B cell (primary cell): ENCODE data around the gene TRRAP. TPM values are rescaled to one million over a fixed set of nuclear protein-coding genes. Genes with fewer than 3 reads are reported as not detected.

Experiments used
- ATAC-seq: fragments of 200-7000 bp; cut with Tn5 transposase; one replicate; pipeline ENCODE4 v1.10.0; 2021; ENCODE audit warnings: low read depth, mild to moderate bottlenecking, moderate number of reproducible peaks, moderate library complexity
- CTCF ChIA-PET: fragments of 350-600 bp; sonication (Branson Sonifier 250); formaldehyde crosslinking; loops from one replicate; lab custom pipeline; 2021; ENCODE audit warnings: antibody characterized with exemption, inconsistent platforms; lab: Charles Lee
- POLR2A ChIA-PET: fragments of 350-600 bp; sonication (Branson Sonifier 250); formaldehyde crosslinking; loops from one replicate; lab custom pipeline; 2021; ENCODE audit warnings: antibody characterized with exemption; lab: Charles Lee
- DNase-seq: peaks from one replicate; pipeline ENCODE4 v3.0.0; 2013
- H2AFZ ChIP-seq: 2 replicates; pipeline ENCODE4 v1.6.1; 2012; ENCODE audit warnings: mild to moderate bottlenecking, low read depth, low read length; ENCODE audit not compliant: insufficient read depth, poor library complexity, severe bottlenecking
- H3K27ac ChIP-seq, 2 donors: 1 replicate in 1 of 2; 2 replicates in 1 of 2; pipeline ENCODE4 v1.5.1; 2012 to 2013; ENCODE audit warnings: low read length in 2 of 2, mild to moderate bottlenecking in 2 of 2, moderate library complexity in 1 of 2
- H3K27me3 ChIP-seq, 4 experiments: fragments of 200-600 bp in 1 of 4; sonication (generic) in 1 of 4; replicated peaks in 1 of 4; 1 replicate in 2 of 4; 2 replicates in 2 of 4; pipeline versions ENCODE4 v1.6.1 to v1.7.0; 2013 to 2016; ENCODE audit warnings: low read length in 3 of 4, mild to moderate bottlenecking in 2 of 4, mixed read lengths in 1 of 4, moderate library complexity in 1 of 4; ENCODE audit not compliant: insufficient read depth in 4 of 4, control insufficient read depth in 3 of 4; ENCODE audit errors: control extremely low read depth in 1 of 4
- H3K36me3 ChIP-seq, 2 experiments: replicated peaks in 1 of 2; 1 replicate in 1 of 2; 2 replicates in 1 of 2; pipeline versions ENCODE4 v1.6.1 to v1.7.1; 2013; ENCODE audit warnings: low read length in 1 of 2; ENCODE audit not compliant: insufficient read depth in 2 of 2, control insufficient read depth in 1 of 2; ENCODE audit errors: control extremely low read depth in 1 of 2, extremely low read depth in 1 of 2
- H3K4me1 ChIP-seq, 2 donors: fragments of 200-600 bp in 1 of 2; sonication (generic) in 1 of 2; 1 replicate in 1 of 2; 2 replicates in 1 of 2; pipeline versions ENCODE4 v1.5.1 to v1.6.1; 2013 to 2017; ENCODE audit warnings: low read length in 2 of 2; ENCODE audit not compliant: control insufficient read depth in 2 of 2, insufficient read depth in 2 of 2
- H3K4me2 ChIP-seq: replicated peaks from 2 replicates; pipeline ENCODE3; 2012; ENCODE audit warnings: mild to moderate bottlenecking, low read depth, low read length; ENCODE audit not compliant: poor library complexity, severe bottlenecking
- H3K4me3 ChIP-seq, 5 experiments: fragments of 200-600 bp in 1 of 5; sonication (generic) in 1 of 5; 1 replicate in 3 of 5; 2 replicates in 2 of 5; pipeline versions ENCODE4 v1.5.1 to v1.7.0; 2011 to 2016; ENCODE audit warnings: low read length in 4 of 5, mild to moderate bottlenecking in 4 of 5, low read depth in 2 of 5, control low read depth in 1 of 5, moderate library complexity in 1 of 5; ENCODE audit not compliant: insufficient read depth in 1 of 5; ENCODE audit errors: control extremely low read depth in 1 of 5, extremely low read depth in 1 of 5
- H3K79me2 ChIP-seq: fragments of 200-600 bp; sonication (generic); one replicate; pipeline ENCODE4 v1.6.0; 2016; ENCODE audit warnings: low read length; ENCODE audit not compliant: control insufficient read depth, insufficient read depth
- H3K9ac ChIP-seq: fragments of 200-600 bp; sonication (generic); 2 replicates; pipeline ENCODE4 v1.6.1; 2017; ENCODE audit warnings: mild to moderate bottlenecking, low read length, moderate library complexity
- H3K9me3 ChIP-seq, 3 donors: one replicate each; pipeline versions ENCODE4 v1.6.1 to v1.7.1; 2013; ENCODE audit warnings: low read length in 2 of 3; ENCODE audit not compliant: control insufficient read depth in 2 of 3, insufficient read depth in 1 of 3; ENCODE audit errors: control extremely low read depth in 1 of 3
- H4K20me1 ChIP-seq: 2 replicates; pipeline ENCODE4 v1.6.0; 2012; ENCODE audit warnings: mild to moderate bottlenecking, low read length; ENCODE audit not compliant: insufficient read depth, control insufficient read depth, poor library complexity, severe bottlenecking
- H3K27ac Mint-ChIP-seq: one replicate; pipeline ENCODE4 v1.8.0; 2021; ENCODE audit warnings: mixed read lengths
- H3K27me3 Mint-ChIP-seq: one replicate; pipeline ENCODE4 v1.8.0; 2021; ENCODE audit warnings: mixed read lengths
- H3K4me1 Mint-ChIP-seq: one replicate; pipeline ENCODE4 v1.8.0; 2021; ENCODE audit warnings: mixed read lengths
- H3K4me3 Mint-ChIP-seq: one replicate; pipeline ENCODE4 v1.8.0; 2021; ENCODE audit warnings: mixed read lengths
- H3K9me3 Mint-ChIP-seq: one replicate; pipeline ENCODE4 v1.8.0; 2022; ENCODE audit warnings: mixed read lengths; ENCODE audit not compliant: insufficient read depth
- EZH2 ChIP-seq: IDR thresholded peaks from 2 replicates; pipeline ENCODE4 v1.6.1; 2012; ENCODE audit warnings: borderline replicate concordance, low read depth, mild to moderate bottlenecking, moderate library complexity, low read length; ENCODE audit not compliant: insufficient read depth, poor library complexity, severe bottlenecking
- WGBS: methylation state at CpG from one replicate; pipeline ENCODE4 v1.1.5; 2013; ENCODE audit warnings: missing lambda C conversion rate; ENCODE audit not compliant: insufficient coverage; 5-methylcytosine and 5-hydroxymethylcytosine counted together
- intact Hi-C: fragments of 100-400 bp; cut with micrococcal nuclease; formaldehyde crosslinking; loops from one replicate; pipeline ENCODE4 v1.10.0; 2022
- polyA plus RNA-seq: library from polyadenylated mRNA; depleted of rRNA; stranded (reverse); fragments of >200 nt; gene quantifications from 2 replicates; pipeline ENCODE4 v1.2.3, GENCODE V29; 2012
- total RNA-seq, 2 donors: library from RNA; stranded (reverse); fragments of 120-200 nt in 1 of 2; gene quantifications; 1 replicate in 1 of 2; 2 replicates in 1 of 2; pipeline versions ENCODE4 v1.2.3 to v1.2.4, GENCODE V29; 2013 to 2022
- TF ChIP-seq, protein P1 (sequence below): fragments of 200-600 bp; IDR thresholded peaks from one replicate; pipeline ENCODE4 v1.8.0; 2022; ENCODE audit warnings: antibody characterized with exemption, mild to moderate bottlenecking

TRRAP gene
- total and polyA plus RNA-seq, 2 donors (not counting 1 experiment from before 2014, with no cell fraction given): 25.4 to 102 TPM

DNA sequence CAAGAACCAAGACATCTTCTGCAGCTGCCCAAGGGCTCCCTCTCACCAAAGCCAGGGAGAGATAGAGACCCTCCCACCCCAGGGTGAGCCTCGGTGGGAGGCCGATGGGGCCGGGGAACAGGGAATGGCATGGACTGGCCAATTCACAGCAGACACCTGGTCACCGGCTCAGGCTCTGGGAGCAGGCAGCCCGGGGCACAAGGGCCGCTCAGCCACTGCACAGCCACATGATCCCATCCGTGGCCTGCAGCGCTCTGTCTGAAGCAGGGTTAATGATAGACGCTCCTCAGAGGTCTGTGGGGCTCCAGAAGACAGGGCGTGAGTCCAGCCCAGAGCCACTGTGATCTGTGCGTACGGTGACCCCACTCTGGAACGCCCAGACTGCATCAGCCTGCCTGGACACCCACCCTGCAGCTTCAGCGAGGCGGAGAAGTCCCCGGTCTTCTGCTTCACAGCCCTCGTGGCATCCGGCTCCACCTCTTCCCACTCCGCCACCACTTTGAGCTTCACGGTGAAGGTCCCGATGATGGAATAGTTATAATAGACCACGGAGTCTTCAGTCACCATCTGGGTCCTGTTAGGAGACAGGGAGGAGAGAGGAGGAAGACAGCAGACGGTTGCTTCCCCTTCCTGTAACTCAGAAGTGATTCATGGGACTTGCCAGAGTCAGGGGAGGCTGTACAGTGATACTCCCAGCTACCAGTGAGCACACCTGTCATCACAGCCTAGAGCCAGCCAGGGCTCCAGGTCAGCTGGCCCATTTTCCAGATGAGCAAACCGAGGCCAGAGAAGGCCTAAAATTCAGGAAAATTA lies 22.5 kb upstream of the TRRAP start:
- Histone ChIP-seq H3K27ac (no peak overlapping the region), H3K4me2 (no peak overlapping the region), H3K79me2 (no peaks in the 10 kb centered on the region), H3K27me3 (peaks cover 0 to 4% (median 0%) of the 10 kb centered on the region in 4 experiments), H3K36me3 (no peaks in the 10 kb centered on the region), H2AFZ (no peak overlapping the region), H3K9me3 (peaks cover 0 to 4% (median 0%) of the 10 kb centered on the region in 3 donors), H3K4me1 (no peaks in the 10 kb centered on the region), H3K4me3 (no peak overlapping the region), H3K9ac (no peak overlapping the region), H4K20me1 (no peaks in the 10 kb centered on the region)
- Mint-ChIP-seq H3K4me1 (no peaks in the 10 kb centered on the region), H3K27ac (no peak overlapping the region), H3K27me3 (peaks cover 31% of the 10 kb centered on the region), H3K4me3 (no peak overlapping the region), H3K9me3 (no peaks in the 10 kb centered on the region)
- 88% methylated on average over 24 of the region's 24 CpGs for WGBS
- ChIA-PET POLR2A (no interaction called here), CTCF (interaction anchor here (0.7 kb wide), 2 partner anchors 8 to 16 kb away, joined by 3 to 4 read pairs; no protein-coding TSS in a partner anchor)
- TF ChIP-seq EZH2: no peak
- TF ChIP-seq, protein P1, sequence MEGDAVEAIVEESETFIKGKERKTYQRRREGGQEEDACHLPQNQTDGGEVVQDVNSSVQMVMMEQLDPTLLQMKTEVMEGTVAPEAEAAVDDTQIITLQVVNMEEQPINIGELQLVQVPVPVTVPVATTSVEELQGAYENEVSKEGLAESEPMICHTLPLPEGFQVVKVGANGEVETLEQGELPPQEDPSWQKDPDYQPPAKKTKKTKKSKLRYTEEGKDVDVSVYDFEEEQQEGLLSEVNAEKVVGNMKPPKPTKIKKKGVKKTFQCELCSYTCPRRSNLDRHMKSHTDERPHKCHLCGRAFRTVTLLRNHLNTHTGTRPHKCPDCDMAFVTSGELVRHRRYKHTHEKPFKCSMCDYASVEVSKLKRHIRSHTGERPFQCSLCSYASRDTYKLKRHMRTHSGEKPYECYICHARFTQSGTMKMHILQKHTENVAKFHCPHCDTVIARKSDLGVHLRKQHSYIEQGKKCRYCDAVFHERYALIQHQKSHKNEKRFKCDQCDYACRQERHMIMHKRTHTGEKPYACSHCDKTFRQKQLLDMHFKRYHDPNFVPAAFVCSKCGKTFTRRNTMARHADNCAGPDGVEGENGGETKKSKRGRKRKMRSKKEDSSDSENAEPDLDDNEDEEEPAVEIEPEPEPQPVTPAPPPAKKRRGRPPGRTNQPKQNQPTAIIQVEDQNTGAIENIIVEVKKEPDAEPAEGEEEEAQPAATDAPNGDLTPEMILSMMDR: no peak
- no peak for ATAC-seq
- DNase-seq: no peak
- intact Hi-C loops: no loop called here

GRCh38 chr7:98860071-98860470 lies 18.3 kb upstream of the TRRAP start:
- Histone ChIP-seq H2AFZ (no peak overlapping the region), H3K79me2 (no peaks in the 10 kb centered on the region), H4K20me1 (no peaks in the 10 kb centered on the region), H3K9me3 (no peaks in the 10 kb centered on the region), H3K9ac (no peak overlapping the region), H3K27me3 (peaks cover 0 to 6% (median 0%) of the 10 kb centered on the region in 4 experiments), H3K36me3 (no peaks in the 10 kb centered on the region), H3K4me3 (no peak overlapping the region), H3K4me2 (no peak overlapping the region), H3K27ac (no peak overlapping the region), H3K4me1 (no peaks in the 10 kb centered on the region)
- WGBS: 63% methylated on average over 8 of the region's 12 CpGs
- H3K4me1 Mint-ChIP-seq: no peaks in the 10 kb centered on the region
- H3K4me3 Mint-ChIP-seq: no peak overlapping the region
- peaks cover 26% of the 10 kb centered on the region for H3K27me3 Mint-ChIP-seq
- intact Hi-C loops: no loop called here
- no peak for DNase-seq
- ATAC-seq: no peak
- no peak for TF ChIP-seq EZH2
- TF ChIP-seq, protein P1: no peak
- no peak overlapping the region for H3K27ac Mint-ChIP-seq
- H3K9me3 Mint-ChIP-seq: no peaks in the 10 kb centered on the region
- CTCF ChIA-PET: interaction anchor here (1.4 kb wide), 1 partner anchor 11 kb away, joined by 3 read pairs; no protein-coding TSS in a partner anchor
- POLR2A ChIA-PET: no interaction called here
